HUDEP-2 (cell line): Measurements from ENCODE around the gene CMKLR1.

ENCODE experiments used
- DNase-seq, 76 experiments: peaks; one replicate each; lab custom pipeline; 2025; ENCODE audit not compliant: unreplicated experiment in 76 of 76; lab: John Stamatoyannopoulos, UW

CMKLR1 gene

DNA sequence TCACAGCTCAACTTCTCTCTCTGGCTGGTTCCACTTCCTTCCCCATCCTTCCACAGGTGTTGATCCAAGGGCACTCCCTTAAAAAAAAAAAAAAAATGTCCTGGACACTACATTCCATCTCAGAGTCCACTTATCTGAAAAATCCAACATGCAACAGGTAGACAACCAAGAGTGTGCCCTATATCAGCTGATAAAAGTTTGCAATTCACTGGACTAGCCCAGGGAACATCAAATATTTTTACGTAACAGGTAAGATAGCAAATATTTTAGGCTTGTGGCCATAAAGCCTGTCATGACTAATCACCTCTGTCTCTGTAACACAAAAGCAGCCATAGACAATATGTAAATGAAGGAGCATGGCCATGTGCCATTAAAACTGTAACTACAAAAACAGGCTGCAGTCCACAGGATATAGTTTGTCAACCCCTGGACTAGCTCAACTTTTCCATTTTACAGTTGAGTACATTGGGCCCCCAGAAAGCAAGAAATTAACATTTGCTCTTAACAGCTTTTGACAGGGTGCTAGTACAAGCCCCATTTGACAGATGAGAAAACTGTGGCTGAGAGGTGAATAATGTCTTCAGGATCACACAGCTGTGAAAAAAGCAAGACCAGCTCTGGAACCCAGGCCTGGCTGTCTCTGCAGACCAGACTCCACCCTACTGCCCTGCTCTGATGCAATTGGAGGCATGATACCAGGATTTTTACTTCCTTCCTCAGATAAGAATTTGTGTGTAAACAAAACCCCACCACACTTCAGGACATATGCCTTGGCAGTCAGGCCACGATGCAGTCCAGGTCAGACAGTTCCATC, 68.9 kb downstream of the CMKLR1 start:
- no peak for DNase-seq

DNA sequence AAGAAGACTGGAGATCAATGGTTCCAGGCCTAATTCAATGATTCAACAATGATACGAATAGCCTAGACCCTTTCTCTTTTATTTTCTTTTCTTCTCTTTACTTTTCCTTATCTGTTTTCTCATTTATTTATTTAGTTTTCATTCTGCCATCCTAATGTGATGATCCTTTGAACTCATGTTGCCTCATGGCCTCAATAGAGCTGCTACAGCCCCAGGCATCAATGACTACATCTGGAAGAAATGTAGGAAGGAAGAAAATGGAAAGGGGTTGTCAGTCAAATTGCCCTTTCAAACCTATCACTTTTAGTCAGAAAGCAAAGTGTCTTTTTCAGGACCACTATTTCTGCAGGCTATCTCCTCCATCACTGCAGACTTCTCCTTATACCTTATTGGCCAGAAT, 69.9 kb downstream of the CMKLR1 start:
- no peak for DNase-seq

DNA sequence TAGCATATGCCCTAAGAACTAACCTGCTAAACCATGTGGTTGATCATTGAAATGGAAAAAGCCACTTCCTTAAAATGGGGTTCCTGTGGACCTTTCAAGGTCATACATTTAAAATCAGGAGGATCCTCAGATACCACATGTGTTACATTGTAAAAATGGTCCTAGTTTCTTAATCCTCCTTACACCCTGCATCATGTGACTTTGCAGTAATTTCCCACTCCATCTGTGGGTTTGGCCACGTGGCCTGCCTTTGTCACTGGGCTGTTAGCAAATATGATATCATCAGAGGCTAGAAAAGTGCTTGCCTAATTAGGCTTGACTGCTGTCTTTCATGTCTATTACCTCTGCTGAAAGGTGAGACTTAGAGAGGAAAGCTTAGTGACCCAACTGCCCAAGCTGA, 70.7 kb downstream of the CMKLR1 start:
- DNase-seq, result no peak

DNA sequence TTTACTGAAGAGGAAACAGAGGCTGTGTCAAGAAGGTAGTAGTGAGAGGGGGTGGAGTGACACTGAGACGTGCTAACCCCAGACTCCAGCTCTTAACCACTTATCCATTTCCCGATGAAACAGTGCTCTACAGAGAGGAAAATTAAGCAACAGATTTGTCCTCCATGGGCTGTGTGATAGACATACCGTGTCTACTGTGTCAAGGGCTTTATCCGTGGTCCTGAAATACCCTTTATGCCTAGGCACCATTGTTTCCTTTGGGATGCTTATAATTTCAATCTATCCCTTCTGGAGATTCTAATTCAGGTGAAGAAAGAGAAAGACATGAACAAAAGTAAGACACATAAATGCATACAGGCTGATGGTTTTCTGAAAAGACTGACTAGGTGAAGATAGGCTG, 71.7 kb downstream of the CMKLR1 start:
- DNase-seq, result no peak

DNA sequence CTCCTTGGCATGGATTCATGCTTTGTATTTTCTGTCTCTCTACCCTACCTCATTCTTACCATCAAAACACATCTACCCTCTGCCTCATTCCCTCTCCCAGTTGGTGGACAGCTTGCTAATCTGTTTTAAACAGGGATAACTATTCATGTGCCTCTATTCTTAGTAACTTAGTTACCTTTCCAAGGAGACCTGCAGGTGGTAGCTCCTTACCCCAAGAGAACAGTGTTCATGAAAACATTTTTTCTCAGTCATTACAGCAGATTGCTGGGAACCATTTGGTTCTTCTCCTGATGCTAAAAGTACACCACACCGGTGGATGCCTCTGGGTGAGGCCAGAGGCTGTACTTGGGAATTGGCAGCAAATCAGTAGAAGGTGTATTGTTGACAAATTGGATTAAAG, 73.0 kb downstream of the CMKLR1 start:
- DNase-seq, result no peak

DNA sequence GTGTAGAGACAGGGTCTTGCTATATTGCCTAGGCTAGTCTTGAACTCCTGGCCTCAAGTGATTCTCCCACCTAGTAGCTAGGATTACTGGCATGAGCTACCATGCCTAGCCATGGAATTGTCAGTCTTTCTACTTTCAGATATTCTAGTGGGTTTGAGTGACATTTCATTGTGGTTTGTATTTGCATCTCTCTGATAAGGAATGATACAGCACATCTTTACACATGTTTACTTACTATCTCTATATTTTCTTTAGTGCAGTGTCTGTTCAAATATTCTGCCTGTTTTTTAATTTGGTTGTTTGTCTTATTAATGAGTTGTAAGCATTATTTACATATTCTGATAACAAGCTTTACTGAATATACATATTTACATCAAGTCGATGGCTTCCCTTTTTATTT, 73.6 kb downstream of the CMKLR1 start:
- DNase-seq, result no peak

DNA sequence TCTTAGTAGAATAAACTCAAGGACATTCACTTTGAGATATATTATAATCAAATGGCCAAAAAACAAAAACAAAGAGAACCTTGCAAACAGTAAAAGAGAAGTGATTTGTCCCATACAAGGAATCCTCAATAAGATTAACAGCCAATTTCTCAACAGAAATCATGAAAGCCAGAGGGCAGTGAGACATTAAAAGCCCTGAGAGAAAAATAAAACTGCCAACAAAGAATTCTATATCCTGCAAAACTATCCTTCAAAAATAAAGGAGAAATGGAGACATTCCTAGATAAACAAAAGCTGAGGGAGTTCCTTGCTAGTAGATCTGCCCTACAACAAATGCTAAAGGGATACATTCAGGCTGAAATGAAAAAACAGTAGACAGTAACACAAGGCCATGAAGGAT, 78.1 kb downstream of the CMKLR1 start:
- no peak for DNase-seq

DNA sequence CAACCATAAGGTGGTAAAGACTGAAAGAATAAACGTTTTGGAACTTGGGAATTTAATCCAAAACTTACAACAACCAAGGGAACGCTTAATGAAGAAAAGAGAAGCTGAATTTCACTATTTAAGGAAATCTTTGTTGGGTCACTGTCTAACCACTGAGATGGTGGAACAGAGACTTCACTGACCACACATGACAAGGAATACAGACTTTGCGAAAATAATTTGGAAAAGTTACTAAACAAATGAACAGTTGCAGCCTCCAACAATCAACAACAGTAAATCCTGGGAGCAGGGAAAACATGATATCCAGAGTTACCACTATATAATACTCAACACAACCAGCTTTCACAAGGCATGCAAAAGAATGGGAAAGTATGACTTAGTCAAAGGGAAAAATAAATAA, 79.1 kb downstream of the CMKLR1 start:
- DNase-seq, result no peak

DNA sequence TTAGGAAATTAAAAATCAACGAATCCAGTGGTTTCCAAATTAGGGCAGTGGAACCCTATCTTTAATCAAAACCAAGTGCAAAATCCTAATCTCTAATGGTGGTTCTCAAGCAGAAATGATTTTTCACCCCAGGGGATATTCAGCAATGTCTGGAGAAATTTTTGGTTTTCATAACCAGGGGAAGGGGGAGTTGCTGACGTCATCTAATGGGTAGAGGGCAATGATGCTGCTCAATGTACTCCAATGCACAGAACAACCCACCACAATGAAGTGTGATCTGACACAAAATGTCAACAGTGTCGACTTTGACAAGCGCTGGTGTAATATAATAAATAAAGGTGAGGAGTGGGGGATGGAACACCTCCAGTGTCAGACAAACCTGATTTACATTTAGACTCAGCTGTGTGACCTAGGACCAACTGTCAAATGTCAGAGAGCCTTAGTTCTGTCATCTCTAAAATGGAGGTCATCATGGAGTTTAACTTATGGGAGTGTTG, 81.5 kb downstream of the CMKLR1 start:
- no peak for DNase-seq

DNA sequence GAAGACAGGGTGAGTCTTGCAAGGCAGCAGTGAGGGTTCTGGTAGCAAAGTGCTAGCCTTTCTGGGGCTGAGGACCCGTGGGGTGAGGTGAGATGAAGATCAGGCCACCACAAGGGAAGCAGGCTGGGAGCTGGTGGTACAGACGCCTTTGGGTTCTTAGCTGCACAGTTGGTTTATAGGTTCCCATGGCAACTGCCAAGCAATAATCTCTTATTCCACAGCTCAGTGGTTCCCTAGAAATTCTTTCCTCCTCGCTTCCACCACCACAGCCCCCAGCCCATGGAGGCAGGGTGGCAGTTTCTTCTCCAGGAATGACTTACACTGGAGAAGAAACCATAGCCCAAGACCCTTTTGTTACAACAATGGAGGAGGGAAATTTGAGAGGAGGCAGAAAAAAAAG, 82.1 kb downstream of the CMKLR1 start:
- DNase-seq, result no peak

DNA sequence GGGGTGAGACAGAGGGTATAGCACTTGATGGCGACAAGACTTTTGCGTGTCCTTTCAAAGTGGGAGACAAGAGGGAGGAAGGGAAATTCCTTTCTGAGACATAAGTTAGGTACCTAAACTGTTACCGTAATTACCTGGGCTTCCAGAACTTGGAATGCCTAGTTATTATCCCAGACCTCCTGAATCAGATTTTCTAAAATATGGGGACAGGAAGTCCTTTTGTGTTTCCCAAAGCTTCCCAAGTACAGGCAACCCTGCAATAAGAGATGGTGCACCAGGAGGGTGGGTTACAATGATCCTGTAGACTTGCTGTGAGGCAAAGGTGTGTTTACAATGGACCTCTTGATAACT, 83.9 kb downstream of the CMKLR1 start:
- DNase-seq, result no peak

DNA sequence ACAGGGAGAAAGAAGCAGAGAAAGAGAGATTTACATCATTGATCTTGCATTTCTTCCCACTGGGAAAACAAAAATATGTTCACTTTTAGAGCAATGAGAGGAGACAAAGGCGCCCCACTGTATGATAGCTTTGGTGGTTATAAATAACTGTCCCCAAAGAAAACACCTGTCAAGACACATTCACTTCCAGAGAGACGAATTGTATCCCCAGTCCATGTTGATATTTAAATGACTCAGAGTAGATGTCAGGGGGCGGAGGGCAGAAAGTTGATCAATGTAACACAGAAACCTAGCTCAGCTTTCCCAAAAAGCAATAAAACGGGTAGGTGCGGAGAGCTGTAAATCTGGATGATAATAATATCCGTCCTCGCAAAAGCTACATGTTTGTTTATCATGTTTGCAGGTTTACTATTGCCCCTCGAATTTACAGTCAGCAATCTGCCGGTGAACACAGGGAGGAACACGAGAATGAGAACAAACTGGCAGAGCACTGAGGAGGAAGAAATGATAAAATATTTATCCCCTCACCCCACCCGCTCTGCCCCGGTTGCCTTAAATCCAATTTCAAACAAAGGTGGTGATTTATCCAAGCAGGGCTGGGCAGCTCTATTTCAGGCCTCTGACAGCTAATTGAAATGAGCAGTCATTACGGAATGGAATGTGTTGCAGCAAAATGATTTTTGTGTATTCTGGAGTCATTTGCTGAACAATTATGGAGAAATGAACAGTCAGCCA, 84.4 kb downstream of the CMKLR1 start:
- DNase-seq, result no peak

DNA sequence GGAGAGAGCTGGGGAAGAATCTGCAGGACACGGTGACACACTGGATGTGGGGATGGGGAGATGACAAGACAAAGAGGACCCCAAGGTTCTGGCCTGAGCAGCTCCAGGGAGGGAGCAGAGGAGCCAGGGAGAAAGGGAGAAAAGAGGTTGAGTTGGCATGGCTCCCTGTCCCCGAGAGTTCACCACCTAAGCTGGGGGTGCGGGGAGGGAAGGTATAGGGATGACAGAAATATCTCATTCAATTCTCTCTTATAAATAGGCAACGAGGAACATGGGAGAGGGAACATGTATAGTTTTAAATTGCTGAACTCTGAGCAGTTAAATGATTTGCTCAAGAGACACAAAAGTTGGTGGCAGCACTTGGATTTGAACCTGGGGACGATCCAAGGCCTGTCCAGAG, 85.1 kb downstream of the CMKLR1 start:
- DNase-seq, result no peak

DNA sequence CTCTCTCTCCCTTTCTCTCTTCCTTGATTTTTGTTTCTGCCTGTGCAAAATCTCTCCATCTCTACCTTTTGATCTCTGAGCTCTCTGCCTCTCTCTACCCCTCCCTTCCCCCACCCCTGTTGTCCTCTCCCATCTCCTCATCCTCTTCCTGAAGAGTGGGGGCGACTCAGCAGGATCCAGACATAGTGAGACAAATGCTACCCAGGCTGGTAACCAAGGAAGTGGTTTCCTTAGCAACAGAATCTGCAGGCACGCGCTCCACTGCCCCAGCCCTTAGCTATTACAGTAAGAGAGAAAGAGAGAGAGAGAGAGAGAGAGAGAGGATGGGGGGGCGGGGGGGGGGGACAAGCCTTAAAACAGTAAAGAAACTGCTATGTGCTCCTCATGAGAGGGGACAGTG, 85.6 kb downstream of the CMKLR1 start:
- no peak for DNase-seq

DNA sequence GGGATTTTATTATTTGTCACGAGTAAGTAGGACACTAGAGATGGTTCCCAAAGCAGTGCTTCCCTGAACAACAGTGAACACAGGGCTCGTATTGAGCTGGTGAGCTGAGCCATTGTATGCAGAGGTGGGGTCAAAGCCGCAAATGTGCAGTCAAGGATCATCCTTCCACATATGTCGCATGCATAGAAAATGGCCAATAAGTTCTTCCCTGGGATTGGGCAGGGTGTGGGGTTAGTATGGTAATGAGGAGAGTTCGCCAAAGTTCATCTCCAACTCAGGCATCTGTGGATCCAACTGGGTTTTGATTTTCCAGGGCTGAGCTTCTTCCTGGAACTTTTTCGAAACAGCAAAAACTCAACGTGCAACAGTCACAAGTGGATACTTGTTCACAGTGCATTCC, 86.6 kb downstream of the CMKLR1 start:
- DNase-seq, result no peak

DNA sequence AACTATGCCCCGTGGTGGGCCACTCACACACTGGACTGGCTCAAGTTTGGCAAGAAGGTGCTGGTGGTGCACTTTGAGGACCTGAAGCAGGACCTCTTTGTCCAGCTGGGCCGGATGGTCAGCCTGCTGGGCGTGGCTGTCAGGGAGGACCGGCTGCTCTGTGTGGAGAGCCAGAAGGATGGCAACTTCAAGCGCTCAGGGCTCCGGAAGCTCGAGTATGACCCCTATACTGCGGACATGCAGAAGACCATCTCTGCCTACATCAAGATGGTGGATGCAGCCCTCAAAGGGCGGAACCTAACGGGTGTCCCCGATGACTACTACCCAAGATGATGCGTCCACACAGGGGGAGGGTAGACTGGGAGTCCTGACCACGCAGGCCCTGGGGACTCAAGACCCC, 91.1 kb downstream of the CMKLR1 start:
- no peak for DNase-seq

DNA sequence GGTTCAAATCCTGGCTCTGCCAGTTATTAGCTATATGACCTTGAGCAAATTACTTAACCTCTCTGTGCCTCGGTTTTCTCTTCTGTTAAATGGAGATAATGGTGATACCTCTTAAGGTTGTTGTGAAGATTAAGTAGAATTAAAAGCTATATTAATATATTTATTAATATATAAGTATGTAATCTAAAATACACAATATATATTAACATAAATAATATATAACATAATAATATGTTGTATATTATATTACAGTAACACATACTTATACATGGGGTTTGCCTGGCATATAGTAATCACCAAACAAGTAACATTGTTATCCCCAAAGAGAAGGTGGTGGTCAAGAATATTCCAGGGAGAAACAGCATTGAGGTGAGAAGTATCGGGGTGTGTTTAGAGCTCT, 92.0 kb downstream of the CMKLR1 start:
- DNase-seq, result no peak

DNA sequence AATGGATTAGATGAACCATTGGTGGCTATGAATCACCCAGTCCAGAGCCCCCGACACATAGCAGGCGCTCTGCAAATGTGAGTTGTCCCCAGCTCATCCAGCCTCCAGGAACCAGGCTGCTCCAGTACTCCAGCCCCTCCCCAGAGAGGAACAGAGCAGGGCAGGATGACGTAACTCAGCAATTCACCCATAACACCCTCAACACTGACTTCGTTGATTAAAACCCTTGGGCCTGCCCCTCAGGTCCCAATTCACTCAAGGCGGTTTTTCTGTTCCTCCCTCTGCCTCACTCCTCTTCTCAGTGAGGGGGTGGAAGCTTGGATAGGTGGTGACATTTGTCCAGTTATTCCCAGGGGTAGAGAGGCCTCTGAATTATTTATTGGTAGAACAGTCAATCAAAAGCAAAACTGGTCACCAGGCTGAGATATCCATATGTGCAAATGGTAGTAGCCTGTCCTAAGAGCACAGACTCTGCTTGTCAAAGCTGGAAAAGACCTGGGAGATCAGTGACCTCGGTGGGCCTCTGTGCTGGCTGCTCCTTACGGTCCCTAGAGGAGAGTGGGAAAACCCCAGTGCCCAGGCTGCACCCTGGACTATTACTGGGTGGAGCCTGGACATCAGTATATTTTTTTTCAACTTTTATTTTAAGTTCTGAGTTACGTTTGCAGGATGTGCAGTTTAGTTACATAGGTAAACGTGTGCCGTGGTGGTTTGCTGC, 97.0 kb downstream of the CMKLR1 start:
- no peak for DNase-seq

DNA sequence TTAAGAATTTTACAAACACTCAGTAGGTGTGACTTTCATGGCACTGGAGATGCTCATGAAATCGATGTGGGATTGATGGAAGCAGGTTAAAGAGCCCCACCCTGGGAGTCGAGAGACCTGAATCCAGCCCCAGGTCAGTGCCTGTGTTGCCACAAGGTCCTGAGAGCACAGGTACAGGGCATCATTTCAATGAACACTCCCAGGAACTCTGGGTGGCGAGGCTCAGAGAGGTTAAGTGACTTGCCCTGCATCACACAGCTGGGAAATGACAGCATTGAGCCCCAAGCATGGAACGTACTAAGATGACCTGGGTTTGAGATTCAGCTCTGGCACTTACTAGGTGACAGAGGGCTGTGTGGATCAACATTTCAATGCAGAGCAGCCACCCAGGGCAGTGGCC, 98.2 kb downstream of the CMKLR1 start:
- no peak for DNase-seq

DNA sequence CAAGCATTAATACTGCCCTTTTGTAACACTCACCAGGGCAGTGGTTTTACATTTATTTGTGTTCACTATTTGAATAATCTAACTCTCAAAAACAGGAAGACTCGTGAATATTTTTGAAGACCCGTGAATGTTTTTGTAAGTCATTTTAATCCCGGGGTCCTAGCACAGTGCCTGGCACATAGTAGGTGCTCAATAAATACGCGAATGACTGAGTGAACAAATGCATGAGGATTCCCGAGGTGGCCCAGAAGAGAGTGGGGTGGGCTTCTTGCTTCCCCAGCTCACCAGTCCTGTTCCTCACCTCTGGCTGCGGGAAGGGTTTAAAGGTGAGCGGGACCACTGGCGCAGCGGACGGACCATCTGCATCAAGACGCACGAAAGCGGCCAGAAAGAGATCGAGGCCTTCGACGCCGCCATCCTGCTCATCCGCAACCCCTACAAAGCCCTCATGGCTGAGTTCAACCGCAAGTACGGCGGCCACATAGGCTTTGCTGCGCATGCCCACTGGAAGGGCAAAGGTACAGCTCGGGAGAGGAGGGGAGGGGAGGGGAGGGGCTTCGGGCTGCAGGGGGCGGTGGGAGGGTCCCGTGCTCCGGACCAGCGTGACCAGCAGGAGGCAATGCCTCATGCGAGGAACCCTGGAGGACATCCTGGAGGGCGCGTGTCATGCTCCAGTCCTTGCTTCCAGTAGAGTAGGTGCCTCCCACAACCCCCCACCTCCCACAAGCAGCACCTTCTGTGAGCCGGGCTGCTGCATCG, 98.9 kb downstream of the CMKLR1 start:
- DNase-seq, result no peak

DNA sequence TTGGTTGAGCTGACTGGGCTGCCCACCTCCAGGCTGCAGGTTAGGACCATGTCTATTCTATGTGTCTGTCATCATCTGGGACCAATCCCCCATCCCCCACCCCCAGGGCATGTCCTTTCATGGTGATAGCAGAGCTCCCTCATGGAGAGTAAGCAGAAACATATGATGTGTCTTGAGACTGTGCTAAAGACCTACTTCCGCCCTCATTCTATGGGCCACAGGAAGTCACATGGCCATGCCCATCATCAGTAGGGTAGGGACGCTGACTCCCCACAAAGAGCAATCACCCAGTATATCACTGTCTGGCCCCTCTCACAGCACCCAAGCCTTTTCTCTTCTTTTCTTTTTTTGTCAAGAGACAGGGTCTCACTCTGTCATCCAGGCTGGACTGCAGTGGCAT, 99.7 kb downstream of the CMKLR1 start:
- DNase-seq, result no peak
